Naive thymus-derived CD4-positive, alpha-beta T cell (primary cell): ENCODE data around the gene MAD2L1BP. TPM values are rescaled to one million over a fixed set of nuclear protein-coding genes. Genes with fewer than 3 reads are reported as not detected.

ENCODE experiments used
- ATAC-seq: fragments of 150-1000 bp; cut with Tn5 transposase; 2 replicates; pipeline ENCODE4 v1.10.0; 2021; ENCODE audit warnings: mild to moderate bottlenecking, moderate library complexity
- CTCF ChIA-PET: fragments of 350-600 bp; sonication (Branson Sonifier 250); formaldehyde crosslinking; loops from one replicate; lab custom pipeline; 2021; ENCODE audit warnings: antibody characterized with exemption; lab: Charles Lee
- POLR2A ChIA-PET: fragments of 350-600 bp; sonication (Branson Sonifier 250); formaldehyde crosslinking; loops from one replicate; lab custom pipeline; 2021; ENCODE audit warnings: antibody characterized with exemption, inconsistent platforms; lab: Charles Lee
- DNase-seq, 9 donors: peaks; one replicate each; pipeline versions ENCODE4 v3.0.0 to v3.0.0-alpha.2; 2020 to 2022; ENCODE audit warnings: mixed read lengths in 1 of 9
- H3K27ac ChIP-seq: one replicate; pipeline ENCODE4 v1.7.0; 2013; ENCODE audit warnings: mild to moderate bottlenecking, low read depth, low read length, moderate library complexity
- H3K27me3 ChIP-seq, 2 donors: one replicate each; pipeline ENCODE4 v1.7.0; 2013; ENCODE audit warnings: low read length in 2 of 2, mild to moderate bottlenecking in 2 of 2, moderate library complexity in 2 of 2; ENCODE audit not compliant: control insufficient read depth in 2 of 2, insufficient read depth in 2 of 2
- H3K36me3 ChIP-seq, 3 experiments: 1 replicate in 2 of 3; 2 replicates in 1 of 3; pipeline ENCODE4 v1.7.0; 2013; ENCODE audit warnings: low read length in 3 of 3, mild to moderate bottlenecking in 3 of 3, moderate library complexity in 1 of 3; ENCODE audit not compliant: insufficient read depth in 3 of 3, control insufficient read depth in 2 of 3
- H3K4me1 ChIP-seq, 2 donors: one replicate each; pipeline ENCODE4 v1.7.0; 2013; ENCODE audit warnings: low read length in 2 of 2, mild to moderate bottlenecking in 2 of 2, moderate library complexity in 1 of 2; ENCODE audit not compliant: control insufficient read depth in 2 of 2, insufficient read depth in 2 of 2
- H3K4me3 ChIP-seq: 2 replicates; pipeline ENCODE4 v1.7.0; 2013; ENCODE audit warnings: mild to moderate bottlenecking, low read length
- H3K9me3 ChIP-seq, 3 experiments: 1 replicate in 2 of 3; 2 replicates in 1 of 3; pipeline ENCODE4 v1.7.0; 2013; ENCODE audit warnings: low read length in 3 of 3; ENCODE audit not compliant: control insufficient read depth in 2 of 3
- H3K27ac Mint-ChIP-seq, 9 donors: one replicate each; pipeline ENCODE4 v1.8.0; 2020 to 2022; ENCODE audit warnings: mixed read lengths in 9 of 9, mild to moderate bottlenecking in 8 of 9, moderate library complexity in 5 of 9, inconsistent platforms in 2 of 9
- H3K27me3 Mint-ChIP-seq, 5 donors: one replicate each; pipeline ENCODE4 v1.8.0; 2021 to 2022; ENCODE audit warnings: mixed read lengths in 5 of 5, mild to moderate bottlenecking in 1 of 5
- H3K36me3 Mint-ChIP-seq, 5 donors: one replicate each; pipeline ENCODE4 v1.8.0; 2020 to 2022; ENCODE audit warnings: mixed read lengths in 5 of 5, mild to moderate bottlenecking in 3 of 5, inconsistent platforms in 1 of 5
- H3K4me1 Mint-ChIP-seq, 7 donors: one replicate each; pipeline ENCODE4 v1.8.0; 2020 to 2022; ENCODE audit warnings: mixed read lengths in 7 of 7, mild to moderate bottlenecking in 3 of 7, inconsistent platforms in 1 of 7
- H3K4me3 Mint-ChIP-seq, 10 donors: one replicate each; pipeline ENCODE4 v1.8.0; 2020 to 2022; ENCODE audit warnings: mild to moderate bottlenecking in 10 of 10, mixed read lengths in 10 of 10, moderate library complexity in 6 of 10, inconsistent platforms in 2 of 10
- H3K9me3 Mint-ChIP-seq, 11 donors: one replicate each; pipeline ENCODE4 v1.8.0; 2020 to 2022; ENCODE audit warnings: mixed read lengths in 11 of 11, mild to moderate bottlenecking in 4 of 11, inconsistent platforms in 1 of 11, moderate library complexity in 1 of 11
- intact Hi-C, 2 donors: fragments of 100-400 bp; cut with micrococcal nuclease; formaldehyde crosslinking; loops; one replicate each; pipeline ENCODE4 v1.15.1; 2023
- polyA plus RNA-seq, 2 donors: library from polyadenylated mRNA; unstranded; fragments of 300-500 nt; fragmentation: Illumina TruSeq; gene quantifications; one replicate each; pipeline ENCODE4 v1.2.3, GENCODE V29; 2021
- total RNA-seq, 6 experiments: library from RNA in 5 of 6; stranded (reverse) in 5 of 6; gene quantifications; 1 replicate in 5 of 6; 2 replicates in 1 of 6; pipeline ENCODE4 v1.2.3 and lab custom pipeline; 2021 to 2026

Gene MAD2L1BP
- total and polyA plus RNA-seq, 7 experiments from 2014 or later = 14.9 to 44.5 (median 28.0) TPM

DNA sequence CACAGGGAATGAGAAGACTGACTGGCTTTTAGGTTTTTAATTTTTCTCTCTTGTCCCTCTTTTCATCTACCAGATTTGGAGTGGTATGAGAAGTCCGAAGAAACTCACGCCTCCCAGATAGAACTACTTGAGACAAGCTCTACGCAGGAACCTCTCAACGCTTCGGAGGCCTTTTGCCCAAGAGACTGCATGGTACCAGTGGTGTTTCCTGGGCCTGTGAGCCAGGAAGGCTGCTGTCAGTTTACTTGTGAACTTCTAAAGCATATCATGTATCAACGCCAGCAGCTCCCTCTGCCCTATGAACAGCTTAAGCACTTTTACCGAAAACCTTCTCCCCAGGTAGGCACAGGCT, 644 bp downstream of the MAD2L1BP start:
- Histone ChIP-seq H3K27ac (peak overlapping the region; percentile 87), H3K4me3 (peak overlapping the region; percentile 91), H3K27me3 (no peaks in the 10 kb centered on the region), H3K4me1 (peaks cover 28 to 30% of the 10 kb centered on the region in 2 donors), H3K36me3 (peaks cover 0 to 24% (median 8%) of the 10 kb centered on the region in 3 experiments), H3K9me3 (no peaks in the 10 kb centered on the region)
- CTCF ChIA-PET = interaction anchor here (0.8 kb wide), 1 partner anchor 133 kb away, joined by 3 read pairs; no protein-coding TSS in a partner anchor
- intact Hi-C loops = loop anchor here (1.0 to 10.0 kb wide), 5 partner anchors 8 to 1701 kb away; partner anchors contain the start of genes RSPH9 (in 1 of the 2), TJAP1 (in 1 of the 2) and UBR2 (in 1 of the 2)
- Mint-ChIP-seq H3K36me3 (peaks cover 12 to 32% (median 21%) of the 10 kb centered on the region in 5 donors), H3K9me3 (peaks cover 0 to 5% (median 0%) of the 10 kb centered on the region in 11 donors), H3K27me3 (peaks cover 0 to 3% (median 0%) of the 10 kb centered on the region in 5 donors), H3K4me1 (peaks cover 32 to 63% (median 50%) of the 10 kb centered on the region in 7 donors), H3K27ac (peak overlapping the region; percentile 93 to 98 (median 96)), H3K4me3 (peak overlapping the region; percentile 92 to 100 (median 99))
- POLR2A ChIA-PET = interaction anchor here (1.3 to 1.7 kb wide), 4 partner anchors 9 to 26 kb away, joined by 3 to 5 read pairs (median 4); no protein-coding TSS in a partner anchor
- peak; percentile 26 for ATAC-seq
- DNase-seq = peak in 4 of 9 donors; percentile 15 to 34 (median 27)

DNA sequence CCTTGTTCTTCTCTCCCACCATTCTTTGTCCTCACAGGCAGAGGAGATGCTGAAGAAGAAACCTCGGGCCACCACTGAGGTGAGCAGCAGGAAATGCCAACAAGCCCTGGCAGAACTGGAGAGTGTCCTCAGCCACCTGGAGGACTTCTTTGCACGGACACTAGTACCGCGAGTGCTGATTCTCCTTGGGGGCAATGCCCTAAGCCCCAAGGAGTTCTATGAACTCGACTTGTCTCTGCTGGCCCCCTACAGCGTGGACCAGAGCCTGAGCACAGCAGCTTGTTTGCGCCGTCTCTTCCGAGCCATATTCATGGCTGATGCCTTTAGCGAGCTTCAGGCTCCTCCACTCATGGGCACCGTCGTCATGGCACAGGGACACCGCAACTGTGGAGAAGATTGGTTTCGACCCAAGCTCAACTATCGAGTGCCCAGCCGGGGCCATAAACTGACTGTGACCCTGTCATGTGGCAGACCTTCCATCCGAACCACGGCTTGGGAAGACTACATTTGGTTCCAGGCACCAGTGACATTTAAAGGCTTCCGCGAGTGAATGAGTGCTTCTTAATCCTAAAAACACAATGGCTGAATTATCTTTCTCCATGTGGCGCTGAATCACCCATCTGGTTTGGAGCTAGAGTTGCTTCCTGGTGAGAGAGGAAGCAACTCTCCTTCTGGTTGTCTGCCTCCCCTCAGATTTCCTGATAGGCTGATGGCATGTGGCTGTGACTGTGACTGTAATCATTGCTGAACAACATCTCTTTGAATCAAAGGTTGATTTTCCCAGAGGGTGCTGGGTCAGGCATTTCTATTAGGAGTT, 4.6 kb downstream of the MAD2L1BP start:
- Histone ChIP-seq H3K4me3 (no peak overlapping the region), H3K36me3 (peaks cover 0 to 36% (median 8%) of the 10 kb centered on the region in 3 experiments), H3K4me1 (peaks cover 24 to 28% of the 10 kb centered on the region in 2 donors), H3K9me3 (no peaks in the 10 kb centered on the region), H3K27ac (no peak overlapping the region), H3K27me3 (no peaks in the 10 kb centered on the region)
- Mint-ChIP-seq H3K27ac (peak overlapping the region in 1 of 9 donors; percentile 41), H3K4me1 (peaks cover 29 to 74% (median 49%) of the 10 kb centered on the region in 7 donors), H3K4me3 (peak overlapping the region in 7 of 10 donors; percentile 10 to 100 (median 50)), H3K36me3 (peaks cover 12 to 42% (median 33%) of the 10 kb centered on the region in 5 donors), H3K27me3 (peaks cover 0 to 3% (median 0%) of the 10 kb centered on the region in 5 donors), H3K9me3 (peaks cover 0 to 5% (median 0%) of the 10 kb centered on the region in 11 donors)
- intact Hi-C loops = loop anchor here (5.0 to 10.0 kb wide), 3 partner anchors 163 to 1705 kb away; partner anchors contain the start of genes TJAP1 (in 1 of the 2) and UBR2 (in 1 of the 2)
- ATAC-seq (no peak), DNase-seq (no peak)
- CTCF ChIA-PET = no interaction called here
- POLR2A ChIA-PET = interaction anchor here (0.6 kb wide), 1 partner anchor 1319 kb away, joined by 5 read pairs; no protein-coding TSS in a partner anchor

DNA sequence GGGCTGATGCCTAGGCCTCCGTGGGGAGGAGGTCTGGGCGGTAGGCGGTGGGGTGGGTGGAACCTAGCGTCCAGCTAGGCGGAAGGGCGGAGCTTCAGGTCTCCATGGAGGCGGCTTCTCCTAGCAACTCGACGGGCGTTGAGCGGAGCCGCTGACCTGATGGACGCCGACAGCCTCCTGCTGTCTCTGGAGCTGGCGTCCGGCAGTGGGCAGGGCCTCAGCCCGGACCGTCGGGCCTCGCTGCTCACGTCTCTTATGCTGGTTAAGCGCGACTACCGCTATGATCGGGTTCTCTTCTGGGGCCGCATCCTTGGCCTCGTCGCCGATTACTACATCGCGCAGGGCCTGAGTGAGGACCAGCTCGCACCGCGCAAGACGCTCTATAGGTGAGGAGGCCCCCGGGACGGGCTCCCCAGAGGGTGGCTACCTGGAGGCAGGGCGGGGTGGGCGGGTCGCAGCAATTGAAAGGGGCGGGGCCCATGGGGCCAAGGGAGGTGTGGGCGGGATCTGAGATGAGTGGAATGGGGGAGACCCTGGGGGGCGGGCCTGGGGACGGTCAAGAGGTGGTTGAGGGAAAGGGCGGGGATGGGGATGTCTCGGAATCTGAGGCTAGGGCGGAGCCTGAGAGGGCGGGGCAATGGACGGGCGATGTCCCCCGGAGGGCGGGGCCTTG, 9.4 kb downstream of the MAD2L1BP start, which contains the start of gene RSPH9:
RSPH9 (plus strand) TSS at position 97 of the 673 bp plus-strand sequence; CDS start at position 160, 63 bp downstream.
- ATAC-seq = peak; percentile 86
- Mint-ChIP-seq H3K9me3 (peaks cover 0 to 2% (median 0%) of the 10 kb centered on the region in 11 donors), H3K27me3 (no peaks in the 10 kb centered on the region), H3K27ac (peak within 1 kb of the TSS; percentile 26 to 79 (median 66)), H3K4me3 (peak within 1 kb of the TSS; percentile 75 to 92 (median 86)), H3K4me1 (peaks cover 12 to 34% (median 22%) of the 10 kb centered on the region in 7 donors), H3K36me3 (peaks cover 5 to 23% (median 18%) of the 10 kb centered on the region in 5 donors)
- Histone ChIP-seq H3K36me3 (peaks cover 0 to 24% (median 5%) of the 10 kb centered on the region in 3 experiments), H3K27me3 (no peaks in the 10 kb centered on the region), H3K9me3 (no peaks in the 10 kb centered on the region), H3K4me3 (peak within 1 kb of the TSS; percentile 52), H3K27ac (peak within 1 kb of the TSS; percentile 41), H3K4me1 (no peaks in the 10 kb centered on the region)
- ChIA-PET POLR2A (interaction anchor here (0.6 to 1.3 kb wide), 4 partner anchors 9 to 439 kb away, joined by 3 to 4 read pairs (median 4); no protein-coding TSS in a partner anchor), CTCF (no interaction called here)
- intact Hi-C loops = loop anchor here (1.0 to 2.0 kb wide), 4 partner anchors 9 to 36 kb away; partner anchors contain the start of genes GTPBP2 (in 2 of the 2) and MAD2L1BP (in 1 of the 2)
- DNase-seq = peak in 8 of 9 donors; percentile 35 to 70 (median 45)

DNA sequence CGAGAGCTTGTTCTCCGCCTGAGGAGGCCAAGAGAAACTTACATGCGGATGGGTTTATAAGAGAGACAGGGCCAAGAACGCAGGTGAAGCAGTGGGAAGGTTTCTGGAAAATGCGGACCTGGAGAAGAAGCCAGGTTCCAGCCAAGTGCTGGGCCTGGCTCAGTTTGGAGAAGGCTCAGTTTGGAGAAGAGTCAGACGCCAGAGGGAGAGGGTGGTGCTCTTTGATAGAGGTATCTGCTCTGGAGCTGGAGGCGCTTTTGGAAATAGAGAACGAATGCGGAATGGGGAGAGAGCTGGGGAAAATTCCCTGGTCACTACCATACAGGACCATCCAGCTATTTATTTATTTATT, 9.9 kb downstream of the MAD2L1BP start:
- no peak for ATAC-seq
- Histone ChIP-seq H3K9me3 (no peaks in the 10 kb centered on the region), H3K27ac (peak overlapping the region; percentile 41), H3K4me1 (no peaks in the 10 kb centered on the region), H3K4me3 (peak overlapping the region; percentile 33), H3K36me3 (peaks cover 0 to 19% (median under 1%) of the 10 kb centered on the region in 3 experiments), H3K27me3 (no peaks in the 10 kb centered on the region)
- ChIA-PET CTCF (no interaction called here), POLR2A (interaction anchor here (0.6 to 1.0 kb wide), 3 partner anchors 9 to 439 kb away, joined by 3 to 4 read pairs (median 4); no protein-coding TSS in a partner anchor)
- intact Hi-C loops = loop anchor here (1.0 to 2.0 kb wide), 4 partner anchors 9 to 37 kb away; partner anchors contain the start of genes GTPBP2 (in 2 of the 2) and MAD2L1BP (in 1 of the 2)
- peaks cover under 1 to 18% (median 13%) of the 10 kb centered on the region in 5 donors for H3K36me3 Mint-ChIP-seq
- H3K4me3 Mint-ChIP-seq = peak overlapping the region; percentile 75 to 92 (median 86)
- peak overlapping the region in 8 of 9 donors; percentile 26 to 79 (median 53) for H3K27ac Mint-ChIP-seq
- no peaks in the 10 kb centered on the region for H3K27me3 Mint-ChIP-seq
- peaks cover 0 to 2% (median 0%) of the 10 kb centered on the region in 11 donors for H3K9me3 Mint-ChIP-seq
- no peak for DNase-seq
- peaks cover 11 to 29% (median 18%) of the 10 kb centered on the region in 7 donors for H3K4me1 Mint-ChIP-seq

DNA sequence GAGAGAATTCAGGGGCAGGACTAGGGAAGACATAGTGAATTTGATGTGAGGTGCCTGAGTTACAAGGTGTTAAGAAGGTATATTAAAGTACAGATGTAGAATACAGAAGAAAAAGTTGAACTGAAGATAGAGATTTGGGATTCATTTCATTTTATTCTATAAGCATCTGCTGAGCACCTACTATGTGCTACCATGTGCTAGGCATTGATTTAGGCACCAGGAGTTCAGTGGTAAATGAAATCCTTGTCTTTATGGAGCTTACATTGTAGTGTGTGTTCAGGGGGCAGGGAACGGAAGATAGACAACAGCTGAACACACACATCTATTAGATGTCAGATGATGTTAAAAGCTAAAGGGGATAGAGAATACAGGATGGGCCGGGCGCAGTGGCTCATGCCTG, 12.0 kb downstream of the MAD2L1BP start:
- ChIA-PET CTCF (interaction anchor here (1.6 kb wide), 1 partner anchor 20 kb away, joined by 4 read pairs; no protein-coding TSS in a partner anchor), POLR2A (interaction anchor here (1.1 to 1.6 kb wide), 2 partner anchors 11 to 18 kb away, joined by 3 to 5 read pairs; partner anchors contain the start of gene GTPBP2)
- Mint-ChIP-seq H3K27me3 (no peaks in the 10 kb centered on the region), H3K9me3 (peaks cover 0 to 2% (median 0%) of the 10 kb centered on the region in 11 donors), H3K4me1 (peaks cover 8 to 19% (median 12%) of the 10 kb centered on the region in 7 donors), H3K27ac (no peak overlapping the region), H3K36me3 (peaks cover 0 to 10% (median 5%) of the 10 kb centered on the region in 5 donors), H3K4me3 (no peak overlapping the region)
- H3K4me1 ChIP-seq = no peaks in the 10 kb centered on the region
- H3K9me3 ChIP-seq = no peaks in the 10 kb centered on the region
- H3K27ac ChIP-seq = no peak overlapping the region
- intact Hi-C loops = no loop called here
- H3K4me3 ChIP-seq = no peak overlapping the region
- H3K27me3 ChIP-seq = no peaks in the 10 kb centered on the region
- ATAC-seq (no peak), DNase-seq (no peak)
- no peaks in the 10 kb centered on the region for H3K36me3 ChIP-seq
